HG03342 (cell line): Measurements from ENCODE around the gene LRFN2.

Experiments used
- ATAC-seq: cut with Tn5 transposase; IDR thresholded peaks from one replicate; pipeline ENCODE4 v1.9.1; 2021; ENCODE audit warnings: mild to moderate bottlenecking, moderate library complexity; ENCODE audit not compliant: unreplicated experiment

Gene LRFN2

DNA sequence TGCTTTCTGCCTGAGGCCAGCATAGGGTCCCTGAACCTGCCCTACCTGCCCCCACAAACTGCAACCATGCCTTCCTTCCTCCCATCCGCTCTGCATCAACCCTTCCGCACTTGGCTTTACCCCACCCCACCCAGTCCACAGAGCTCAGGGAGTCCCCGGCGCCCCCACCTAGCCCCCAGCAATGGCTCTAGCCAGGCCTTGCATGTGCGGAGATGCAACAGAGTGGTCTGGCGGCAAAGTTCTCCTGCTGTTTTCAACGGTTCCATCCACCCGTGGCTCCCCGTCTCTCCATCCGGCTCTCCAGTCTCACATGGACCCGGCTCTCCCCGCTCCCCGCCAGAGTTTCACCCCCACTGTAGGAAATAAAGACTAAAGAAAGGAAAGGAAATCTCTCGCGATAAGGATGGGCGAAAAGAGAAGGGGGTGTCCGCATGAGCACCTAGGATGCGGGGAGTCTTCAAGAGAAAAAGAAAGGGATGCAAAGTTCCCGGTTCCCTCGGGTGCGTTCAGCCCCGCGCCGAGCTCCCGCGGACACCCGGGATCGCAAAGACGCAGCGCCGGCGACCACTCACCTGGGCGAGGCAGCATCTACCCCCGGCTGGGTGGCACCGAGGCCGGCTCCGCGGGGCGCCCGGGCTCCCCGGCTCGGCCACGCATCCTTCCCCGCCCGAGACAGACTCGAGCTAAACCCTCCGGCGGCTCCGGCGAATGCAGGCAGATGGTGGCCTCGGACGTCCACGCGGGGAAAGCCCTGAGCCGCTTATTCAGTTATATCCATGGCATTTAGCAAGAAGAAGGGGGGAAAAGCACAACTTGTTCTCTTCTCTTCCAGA, 579 bp downstream of the LRFN2 start:
- no peak for ATAC-seq

GRCh38 chr6:40585651-40586269, 1.4 kb downstream of the LRFN2 start:
- ATAC-seq = no peak

DNA sequence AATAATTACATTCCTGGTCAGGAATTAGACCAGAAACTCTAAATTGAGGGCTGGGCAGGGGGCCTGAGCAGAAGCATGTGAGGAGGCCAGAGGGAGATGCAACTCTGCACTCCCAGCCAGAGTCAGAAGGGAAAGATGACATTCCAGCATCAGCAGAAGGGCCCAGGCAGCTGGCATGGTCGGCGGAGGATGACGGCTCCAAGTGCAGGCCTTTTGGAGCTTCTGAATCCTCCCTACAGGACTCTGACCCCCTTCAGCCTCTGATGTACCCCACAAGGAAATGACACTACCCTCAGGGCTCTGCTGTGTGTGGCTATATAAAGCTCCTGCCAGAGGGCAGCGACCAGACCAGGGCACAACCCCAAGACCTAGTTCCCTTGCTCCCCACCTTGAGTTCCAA, 1.9 kb downstream of the LRFN2 start:
- no peak for ATAC-seq

- ATAC-seq = no peak
Measured at GRCh38 chr6:40584741-40585140, 2.4 kb downstream of the LRFN2 start.

GRCh38 chr6:40583709-40584108, 3.5 kb downstream of the LRFN2 start:
- ATAC-seq = no peak

DNA sequence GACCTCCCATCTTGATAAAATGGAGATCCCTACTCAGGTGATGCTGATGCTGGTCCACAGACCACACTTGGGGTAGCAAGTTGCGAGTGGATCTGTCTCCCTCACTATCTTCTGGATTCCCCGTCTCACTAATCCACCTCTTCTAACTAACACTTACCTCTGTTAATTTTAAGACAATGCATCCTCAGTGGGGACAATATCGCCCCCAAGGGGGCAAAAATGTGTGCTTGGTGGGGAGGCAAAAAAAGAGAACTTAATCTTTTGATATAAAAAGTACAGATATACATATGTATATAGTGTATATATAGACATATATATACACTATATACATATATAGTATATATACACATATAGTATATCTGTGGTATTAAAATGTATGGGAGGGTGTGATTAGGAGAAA, 4.3 kb downstream of the LRFN2 start:
- ATAC-seq = no peak

GRCh38 chr6:40579101-40579500, 8.1 kb downstream of the LRFN2 start:
- no peak for ATAC-seq

GRCh38 chr6:40577672-40578071, 9.5 kb downstream of the LRFN2 start:
- ATAC-seq = no peak

- peak; percentile 51 for ATAC-seq
Measured at GRCh38 chr6:40573221-40573620, 13.9 kb downstream of the LRFN2 start.

DNA sequence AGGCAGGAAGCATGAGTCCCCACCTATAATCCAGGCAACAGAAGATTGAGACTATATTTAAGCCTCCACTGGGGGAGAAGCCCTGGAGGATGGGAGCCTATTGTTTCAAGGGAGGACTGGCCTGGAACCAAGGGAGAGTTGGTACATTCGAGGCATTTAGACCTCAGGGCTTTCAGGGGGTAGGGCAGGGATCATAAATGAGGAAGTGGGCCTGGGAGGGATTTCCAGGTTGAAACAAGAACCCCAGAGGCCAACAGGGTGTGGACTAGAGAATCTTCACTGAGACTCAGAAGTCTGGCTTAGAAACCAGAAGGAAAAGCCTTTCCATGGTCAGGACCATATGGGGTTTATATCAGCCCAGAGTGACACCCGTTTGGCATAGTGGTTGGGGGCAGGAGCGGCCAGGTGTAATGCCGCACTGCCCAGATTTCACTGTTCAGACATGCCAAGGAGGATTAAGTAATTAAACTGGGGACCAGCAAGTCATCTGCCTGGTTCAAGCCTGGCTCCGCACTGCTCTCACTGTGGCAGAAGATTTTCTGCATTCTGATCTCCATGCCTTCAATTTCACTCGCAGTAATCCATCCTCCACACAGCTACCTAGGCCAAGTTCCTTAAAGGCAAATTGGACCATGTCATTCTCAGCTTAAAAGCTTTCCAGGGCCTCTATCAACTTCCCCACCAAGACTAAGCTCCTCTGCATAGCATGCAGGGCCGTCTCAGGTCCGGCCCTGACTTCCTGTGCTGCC, 17.8 kb downstream of the LRFN2 start:
- ATAC-seq = no peak

DNA sequence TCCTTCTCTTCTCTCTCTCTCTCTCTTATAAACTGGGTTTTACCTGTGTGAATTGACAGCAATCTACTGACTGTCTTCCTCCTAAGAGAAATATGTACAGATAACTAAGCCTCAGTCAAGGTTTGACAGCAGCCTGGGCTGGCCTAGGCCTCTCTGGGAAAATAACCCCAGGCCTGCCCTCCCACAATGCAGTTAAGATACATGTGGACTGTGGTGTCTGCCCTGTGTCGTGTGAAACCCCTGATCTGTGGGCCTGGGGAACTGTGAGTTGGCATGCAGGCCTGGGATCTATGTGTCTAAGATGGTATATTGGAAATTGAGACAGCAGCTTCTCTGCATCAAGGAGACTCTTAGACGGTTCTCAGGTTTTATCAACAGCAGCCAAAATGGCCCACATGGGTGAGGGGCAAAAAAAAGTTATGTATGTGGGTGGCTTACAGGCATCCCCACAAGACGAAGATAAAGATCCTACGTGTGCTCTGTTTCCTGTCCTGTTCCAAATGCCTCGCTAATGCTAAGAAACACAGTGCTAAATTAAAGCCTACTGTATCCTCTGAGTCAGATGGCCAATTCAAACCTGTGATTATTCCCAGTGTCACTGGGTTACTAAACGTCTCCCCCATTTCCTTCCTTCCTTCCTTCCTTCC, 19.0 kb downstream of the LRFN2 start:
- no peak for ATAC-seq

DNA sequence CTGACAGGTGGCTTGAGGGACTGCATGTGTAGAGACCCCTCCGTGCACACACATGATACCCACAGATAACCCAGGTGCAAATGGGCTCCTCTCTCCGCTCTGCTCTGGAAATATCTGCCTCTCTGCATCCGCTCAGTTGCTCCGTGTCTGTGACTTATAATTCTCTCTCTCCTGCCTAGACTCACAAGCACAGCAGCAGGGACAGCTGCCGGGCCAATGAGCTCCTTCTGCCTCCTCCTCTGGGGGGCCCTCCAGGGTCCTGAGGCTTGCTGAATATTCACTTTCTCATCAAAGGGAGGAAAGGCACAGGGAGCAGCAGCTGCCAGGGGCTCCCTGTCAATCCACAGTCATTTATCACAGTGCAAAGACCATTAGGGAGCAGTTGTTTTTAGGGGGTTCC, 24.1 kb downstream of the LRFN2 start:
- ATAC-seq = no peak

GRCh38 chr6:40559056-40559455, 28.1 kb downstream of the LRFN2 start:
- ATAC-seq = no peak

DNA sequence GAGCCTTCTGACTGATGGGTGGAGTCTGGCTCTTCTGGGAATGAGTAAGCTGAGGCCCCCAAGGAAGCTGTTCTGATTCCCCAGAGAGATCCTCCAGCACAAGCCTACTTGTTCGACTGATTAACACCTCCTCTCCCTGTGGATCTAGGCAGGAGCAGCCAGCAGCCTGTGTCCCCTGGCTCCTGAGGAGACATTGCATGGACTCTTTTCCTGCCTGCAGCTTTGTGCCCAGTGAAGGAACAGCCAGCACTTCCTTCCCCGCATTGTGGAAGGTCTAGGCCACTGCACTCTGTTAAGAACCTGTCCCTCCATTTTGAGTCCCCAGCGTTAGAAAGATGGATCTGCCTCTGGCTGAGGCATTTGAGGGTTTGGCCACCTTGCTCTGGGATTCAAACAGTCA, 29.1 kb downstream of the LRFN2 start:
- ATAC-seq = no peak

DNA sequence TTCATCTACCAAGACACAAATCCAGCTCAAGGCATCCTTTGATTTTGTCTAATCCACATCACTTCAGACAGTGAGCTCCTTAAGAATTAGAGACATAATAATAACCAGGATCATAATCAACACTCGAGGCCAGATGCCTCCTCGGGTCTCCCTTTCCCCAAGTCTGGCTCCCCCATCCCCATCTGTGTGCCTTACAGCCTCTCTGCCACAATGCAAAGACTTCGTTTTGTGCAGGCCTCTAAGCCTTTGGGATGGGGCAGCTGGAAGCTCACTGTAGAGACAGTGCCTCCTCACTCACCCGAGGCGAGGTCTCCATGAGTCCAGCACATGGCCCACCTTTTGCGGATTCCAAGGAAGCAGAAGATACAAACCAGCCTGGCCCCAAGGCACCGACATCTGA, 30.3 kb downstream of the LRFN2 start:
- no peak for ATAC-seq

DNA sequence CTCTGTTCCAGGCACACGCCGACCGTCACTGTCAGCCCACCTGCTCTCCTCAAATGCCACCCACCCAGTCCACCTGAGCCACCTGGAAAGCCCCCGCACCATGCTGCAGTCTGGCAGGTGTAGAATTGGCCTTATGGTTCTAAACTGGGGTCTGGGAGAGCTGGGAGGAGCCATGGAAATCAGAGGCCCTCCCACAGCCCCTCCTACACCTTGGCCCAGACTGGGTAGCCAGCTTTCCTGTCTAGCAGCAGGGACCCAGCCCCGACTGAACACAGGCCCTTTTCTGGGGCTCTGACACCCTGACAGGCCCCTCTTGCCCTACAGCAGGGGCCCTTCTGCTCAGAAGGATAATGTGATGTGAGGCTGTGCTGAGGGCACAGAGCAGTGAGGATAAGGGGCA, 31.1 kb downstream of the LRFN2 start:
- no peak for ATAC-seq

DNA sequence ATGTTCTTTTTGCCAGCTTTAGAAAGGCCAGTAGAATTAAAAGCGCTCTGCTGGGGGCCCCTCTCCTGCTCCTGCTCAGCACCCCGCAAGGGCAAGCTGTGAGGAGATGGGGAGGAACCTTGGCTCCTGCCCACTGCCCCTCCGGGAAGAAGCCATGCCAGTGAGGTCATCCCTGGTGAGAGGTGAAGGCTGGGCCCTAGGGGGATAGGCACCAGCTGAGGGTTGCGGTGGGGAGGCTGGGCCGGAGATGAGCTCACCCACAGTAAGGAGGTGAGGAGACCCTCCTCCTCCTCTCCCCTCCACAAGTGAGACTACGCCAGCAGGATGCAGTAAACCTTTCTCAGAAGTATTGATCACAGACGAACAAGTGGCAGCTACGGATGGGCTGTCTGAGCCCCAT, 32.1 kb downstream of the LRFN2 start:
- no peak for ATAC-seq

DNA sequence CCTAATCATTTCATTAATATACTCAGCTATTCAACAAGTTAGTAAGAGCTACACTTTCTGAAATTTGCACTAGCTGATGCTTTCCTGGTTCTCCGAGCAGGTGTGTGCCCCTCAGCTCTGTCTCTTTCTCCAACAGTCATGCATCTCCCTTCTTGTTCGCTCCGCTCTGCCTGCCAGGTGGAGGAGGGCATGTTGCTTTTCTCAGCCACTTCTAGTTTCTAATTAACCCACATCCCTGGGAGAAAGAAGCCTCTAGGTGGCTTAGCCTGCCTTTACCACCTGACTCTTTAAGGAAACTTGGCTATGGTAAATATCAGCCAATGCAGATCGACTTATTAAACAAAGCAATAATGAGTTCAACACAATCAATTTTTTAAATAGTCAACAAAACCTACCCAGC, 34.2 kb downstream of the LRFN2 start:
- no peak for ATAC-seq

- no peak for ATAC-seq
Measured at GRCh38 chr6:40551966-40552505, 35.1 kb downstream of the LRFN2 start.

GRCh38 chr6:40550202-40551101, 36.7 kb downstream of the LRFN2 start:
- ATAC-seq = no peak
